DOHH2 (cell line): ENCODE measurements around the gene CD24.

Source experiments
- CTCF ChIP-seq: fragments of 200-600 bp; sonication (generic); IDR thresholded peaks from one replicate; pipeline ENCODE4 v1.5.1; 2014; ENCODE audit warnings: antibody characterized with exemption, mild to moderate bottlenecking, low read depth, low read length; ENCODE audit not compliant: poor library complexity, severe bottlenecking
- EZH2phosphoT487 ChIP-seq: fragments of 200-600 bp; sonication (generic); IDR thresholded peaks from 2 replicates; pipeline ENCODE4 v1.6.1; 2017; ENCODE audit warnings: borderline replicate concordance, mild to moderate bottlenecking, antibody characterized with exemption, low read length, moderate library complexity, mixed read lengths

GRCh38 chr6:106939848-106940247 is 34.7 kb downstream of the CD24 start:
- no peak for TF ChIP-seq CTCF
- TF ChIP-seq EZH2phosphoT487, result no peak
